HG03066 (cell line): ENCODE data around the gene PRELID3B.

Experiments used
- ATAC-seq: cut with Tn5 transposase; IDR thresholded peaks from one replicate; pipeline ENCODE4 v1.9.1; 2021; ENCODE audit warnings: low read depth; ENCODE audit not compliant: unreplicated experiment

Gene PRELID3B

DNA sequence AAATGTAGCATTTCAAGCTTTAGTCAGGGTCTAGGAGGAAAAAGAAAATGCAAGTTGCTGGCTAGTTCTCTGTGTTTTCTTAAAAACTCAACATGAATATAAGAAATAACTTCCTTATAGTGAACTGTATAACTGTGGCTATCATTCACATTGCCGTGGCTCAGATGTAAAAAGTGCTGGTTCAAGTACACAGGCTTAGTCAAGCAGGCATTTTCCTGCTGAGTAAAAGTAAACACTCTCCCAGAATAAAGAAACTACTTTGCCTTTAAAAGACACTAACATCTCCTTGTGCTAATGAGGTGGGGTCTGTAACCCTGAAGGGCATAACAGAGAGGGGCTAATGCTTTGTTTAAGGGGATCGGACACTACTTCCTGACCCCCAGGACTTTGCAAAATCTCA, 13.8 kb downstream of the PRELID3B start:
- no peak for ATAC-seq

DNA sequence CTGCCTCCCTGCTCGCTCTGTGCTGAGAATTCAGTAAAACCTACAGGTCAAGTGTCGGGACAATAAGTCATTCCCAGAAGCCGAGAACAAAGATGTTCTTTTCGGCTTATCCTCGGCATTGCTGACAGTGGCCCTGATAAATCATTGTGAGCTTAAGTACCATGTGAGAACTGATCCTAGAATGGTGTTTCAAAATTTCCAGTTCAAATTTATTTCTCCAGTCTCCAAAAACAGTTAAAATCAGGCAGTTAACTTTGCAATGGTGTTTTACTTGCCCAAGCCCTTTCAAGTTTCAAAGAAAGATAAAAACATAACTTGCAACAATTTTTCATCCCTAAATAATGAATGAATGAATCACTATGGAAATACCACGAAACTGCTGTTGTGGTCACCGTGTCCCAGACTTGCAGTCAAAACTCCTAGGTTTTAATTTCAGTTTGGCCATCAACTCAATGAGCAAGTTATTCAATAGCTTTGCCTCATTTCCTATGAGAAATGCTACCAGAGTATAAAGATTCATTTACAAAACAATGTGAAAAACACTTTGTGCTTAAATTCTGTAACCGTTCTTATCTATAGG, 14.8 kb downstream of the PRELID3B start:
- no peak for ATAC-seq

DNA sequence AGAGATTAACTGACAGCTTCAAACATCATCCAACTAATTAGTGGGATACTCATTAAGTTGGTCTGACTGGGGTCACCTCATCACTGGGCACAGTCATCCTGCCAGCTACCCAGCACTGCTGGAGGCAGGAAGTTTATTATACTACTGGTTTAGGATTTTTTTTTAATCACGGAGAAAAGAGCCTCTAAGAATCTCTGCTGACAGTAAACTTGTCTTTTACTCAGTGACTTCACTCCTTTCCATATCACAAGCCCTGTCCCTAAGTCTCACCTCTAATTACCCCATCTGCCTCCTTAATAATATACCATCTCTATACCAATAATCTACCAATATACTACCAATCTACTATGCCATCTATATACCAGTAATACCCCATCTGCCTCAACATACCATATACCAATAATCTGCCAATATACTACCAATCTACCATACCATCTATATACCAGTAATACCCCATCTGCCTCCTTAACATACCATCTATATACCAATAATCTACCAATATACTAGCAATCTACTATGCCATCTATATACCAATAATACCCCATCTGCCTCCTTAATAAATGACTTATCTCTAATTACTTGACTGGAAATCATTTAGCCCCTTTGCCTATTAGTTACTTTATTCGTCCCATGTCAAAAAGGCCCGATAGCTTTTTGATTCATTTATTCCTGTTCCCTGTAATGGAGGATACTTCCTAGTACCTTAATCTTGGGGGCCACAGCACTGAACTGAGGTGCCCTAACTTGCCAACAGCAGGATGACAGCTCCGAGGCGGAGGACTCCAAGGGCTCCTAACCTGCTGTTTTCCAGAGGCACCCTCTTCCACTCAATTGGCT, 15.5 kb downstream of the PRELID3B start:
- no peak for ATAC-seq

DNA sequence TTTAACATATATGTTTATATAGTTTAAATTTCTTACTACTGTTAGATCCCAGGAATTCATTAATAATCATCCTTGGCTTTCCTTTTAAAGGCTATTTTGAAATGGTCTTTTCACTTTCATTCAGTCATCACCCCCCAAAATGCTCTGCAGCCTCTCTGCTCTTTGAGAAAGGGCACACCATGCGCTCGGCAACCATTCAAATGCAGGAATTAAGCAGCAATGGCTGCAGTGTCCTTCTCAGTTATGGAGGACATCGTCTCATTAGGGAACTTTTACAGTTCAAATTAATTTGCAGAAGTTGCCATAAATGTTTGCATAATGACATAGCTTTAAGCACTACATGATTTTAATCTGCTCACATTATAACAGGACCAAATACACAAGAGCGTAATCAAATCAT, 17.1 kb downstream of the PRELID3B start:
- no peak for ATAC-seq

DNA sequence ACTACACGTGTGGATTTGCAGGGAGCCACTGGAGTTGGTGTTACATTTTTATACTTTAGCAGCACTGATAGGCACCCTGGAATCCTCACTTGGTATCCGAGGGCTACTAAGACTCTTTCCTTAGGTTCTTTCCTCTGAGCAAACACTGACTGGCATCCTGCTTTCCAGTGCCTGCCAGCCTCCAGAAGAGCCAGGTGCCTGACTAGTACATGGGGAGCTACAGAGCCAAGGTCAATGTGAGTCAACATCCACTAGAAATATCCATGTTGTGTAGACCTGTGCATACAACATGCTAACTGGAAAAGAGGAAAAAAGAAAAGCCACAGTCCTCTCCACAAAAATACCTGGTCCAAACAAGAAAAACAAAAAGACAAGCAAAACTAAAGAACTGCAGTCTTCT, 17.5 kb downstream of the PRELID3B start:
- ATAC-seq: no peak

DNA sequence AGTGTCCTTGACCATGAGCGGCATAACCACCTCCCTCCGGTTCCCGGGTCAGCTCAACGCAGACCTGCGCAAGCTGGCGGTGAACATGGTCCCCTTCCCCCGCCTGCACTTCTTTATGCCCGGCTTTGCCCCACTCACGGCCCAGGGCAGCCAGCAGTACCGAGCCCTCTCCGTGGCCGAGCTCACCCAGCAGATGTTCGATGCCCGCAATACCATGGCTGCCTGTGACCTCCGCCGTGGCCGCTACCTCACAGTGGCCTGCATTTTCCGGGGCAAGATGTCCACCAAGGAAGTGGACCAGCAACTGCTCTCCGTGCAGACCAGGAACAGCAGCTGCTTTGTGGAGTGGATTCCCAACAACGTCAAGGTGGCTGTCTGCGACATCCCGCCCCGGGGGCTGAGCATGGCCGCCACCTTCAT, 18.5 kb downstream of the PRELID3B start:
- ATAC-seq: no peak

DNA sequence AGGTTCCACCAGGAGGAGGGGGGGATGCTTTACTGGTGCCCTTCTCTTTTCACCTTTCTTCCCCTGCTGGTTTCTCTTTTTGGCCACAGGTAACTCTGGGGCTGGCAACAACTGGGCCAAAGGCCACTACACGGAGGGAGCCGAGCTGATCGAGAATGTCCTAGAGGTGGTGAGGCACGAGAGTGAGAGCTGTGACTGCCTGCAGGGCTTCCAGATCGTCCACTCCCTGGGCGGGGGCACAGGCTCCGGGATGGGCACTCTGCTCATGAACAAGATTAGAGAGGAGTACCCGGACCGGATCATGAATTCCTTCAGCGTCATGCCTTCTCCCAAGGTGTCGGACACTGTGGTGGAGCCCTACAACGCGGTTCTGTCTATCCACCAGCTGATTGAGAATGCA, 19.0 kb downstream of the PRELID3B start:
- no peak for ATAC-seq

DNA sequence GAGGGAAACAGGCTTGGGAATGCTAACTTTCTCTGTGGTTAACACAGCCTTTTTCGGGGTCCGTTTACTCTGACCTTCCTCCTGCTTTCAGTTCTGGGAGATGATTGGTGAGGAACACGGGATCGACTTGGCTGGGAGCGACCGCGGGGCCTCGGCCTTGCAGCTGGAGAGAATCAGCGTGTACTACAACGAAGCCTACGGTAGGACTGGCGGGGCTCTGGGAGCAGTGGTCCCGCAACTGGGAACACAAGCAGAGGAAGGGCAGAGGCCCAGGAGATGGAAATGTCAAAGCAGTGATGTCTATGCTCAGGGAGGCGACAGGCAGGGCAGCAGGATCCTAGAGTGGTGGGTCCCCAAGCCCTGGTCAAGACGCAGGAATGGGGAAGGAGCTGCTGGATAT, 19.8 kb downstream of the PRELID3B start:
- no peak for ATAC-seq

DNA sequence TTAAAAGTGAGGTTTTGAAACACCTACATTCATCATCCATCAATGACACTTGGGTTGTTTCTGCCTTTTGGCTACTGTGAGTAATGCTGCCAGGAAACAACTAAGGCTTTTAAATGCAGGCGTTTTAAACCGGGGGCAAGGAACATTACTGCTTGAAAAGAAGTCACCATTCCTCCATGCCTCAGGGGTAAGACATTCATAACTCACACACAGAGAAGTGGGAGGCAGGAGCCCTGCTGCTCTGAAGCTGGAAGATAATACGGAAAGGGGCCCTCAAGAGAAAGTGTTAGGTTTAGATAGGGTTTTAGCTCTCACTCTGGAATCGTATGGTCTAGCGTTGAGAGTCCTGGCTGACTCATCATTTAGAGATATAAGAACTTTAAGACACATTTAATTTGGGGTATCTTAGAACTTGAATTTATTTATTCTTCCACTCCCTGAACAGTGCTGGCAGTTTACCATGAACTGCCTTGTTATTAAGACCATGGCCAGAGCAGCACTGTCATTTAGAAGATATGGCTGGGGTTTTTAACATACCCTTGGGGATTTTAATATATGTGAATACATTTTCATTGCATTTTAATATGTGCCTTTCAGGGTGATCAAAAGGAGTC, 21.5 kb downstream of the PRELID3B start:
- ATAC-seq: no peak

DNA sequence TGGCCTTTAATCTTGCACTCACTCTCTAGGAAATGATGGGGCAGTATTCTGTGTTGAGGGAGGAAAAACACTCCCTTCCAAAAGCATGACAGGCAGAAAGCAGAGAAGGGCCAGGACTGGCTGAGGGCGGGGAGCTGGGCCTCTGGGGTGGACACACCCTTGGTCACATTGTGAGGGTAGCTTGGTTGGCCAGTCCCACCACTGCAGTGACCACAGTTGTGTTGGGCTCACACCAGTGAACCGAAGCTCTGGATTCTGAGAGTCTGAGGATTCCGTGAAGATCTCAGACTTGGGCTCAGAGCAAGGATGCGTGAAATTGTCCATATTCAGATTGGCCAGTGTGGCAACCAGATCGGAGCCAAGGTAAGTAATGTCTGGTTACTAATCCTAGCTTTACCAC, 23.4 kb downstream of the PRELID3B start, which contains the start of gene TUBB1:
TSS of gene TUBB1 (plus strand) at position 213 of the 400 bp plus-strand sequence. CDS start at position 307, 94 bp downstream.
- ATAC-seq: no peak

DNA sequence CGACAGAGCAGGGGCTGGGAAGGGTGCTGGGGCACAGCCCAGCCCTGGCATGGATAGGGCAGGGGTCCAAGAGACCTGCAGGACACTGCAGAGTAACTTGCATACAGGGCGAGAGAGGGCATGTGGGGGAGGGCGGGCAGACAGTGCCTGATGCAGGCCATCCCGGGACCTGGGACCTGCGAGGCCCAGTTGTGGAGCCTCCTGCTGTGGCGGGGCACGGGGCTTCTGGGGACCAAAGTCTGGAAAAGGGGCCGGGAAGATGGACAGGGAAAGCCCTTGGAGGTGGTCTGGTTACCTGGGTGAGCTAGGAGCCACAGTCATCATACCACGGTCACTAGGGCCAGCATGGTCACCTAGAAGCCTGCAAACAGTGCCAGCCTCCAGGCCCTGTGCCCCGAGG, 23.8 kb downstream of the PRELID3B start:
- no peak for ATAC-seq

DNA sequence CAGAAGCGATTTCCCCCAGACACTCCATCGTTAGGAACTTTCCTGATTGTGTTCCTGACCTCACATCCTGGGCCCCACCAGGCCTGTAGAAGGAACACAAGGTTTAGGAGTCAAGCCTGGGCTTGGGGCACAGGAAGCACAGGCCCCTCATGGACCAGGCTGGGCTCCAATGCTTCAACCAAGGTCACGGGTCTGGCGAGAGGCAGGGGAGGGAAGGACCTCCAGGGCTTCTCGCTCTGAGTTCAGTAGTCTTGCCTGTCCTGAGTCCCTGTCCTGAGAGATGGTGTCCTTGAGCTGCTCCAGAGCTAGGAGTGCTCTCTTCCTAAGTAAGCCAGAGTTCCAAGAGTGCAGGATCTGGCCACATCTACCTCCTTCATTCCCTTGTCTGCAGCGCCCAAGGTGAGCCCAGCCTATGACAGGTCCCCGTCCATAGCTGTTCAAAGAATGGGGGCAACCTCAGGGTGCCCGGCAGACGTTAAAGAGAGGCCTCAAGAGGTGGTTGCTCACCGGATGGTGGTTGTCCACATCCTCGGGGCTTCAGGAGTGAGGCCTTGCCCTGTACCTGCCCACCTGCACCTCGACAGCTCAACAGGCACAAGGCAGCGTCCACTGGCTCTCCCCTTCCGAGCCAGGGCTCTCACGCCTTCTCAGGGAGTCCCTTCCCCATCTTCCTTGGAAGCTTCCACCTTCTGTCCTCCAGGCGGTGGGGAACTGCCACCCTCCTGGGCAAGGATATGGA, 24.9 kb downstream of the PRELID3B start:
- ATAC-seq: no peak

DNA sequence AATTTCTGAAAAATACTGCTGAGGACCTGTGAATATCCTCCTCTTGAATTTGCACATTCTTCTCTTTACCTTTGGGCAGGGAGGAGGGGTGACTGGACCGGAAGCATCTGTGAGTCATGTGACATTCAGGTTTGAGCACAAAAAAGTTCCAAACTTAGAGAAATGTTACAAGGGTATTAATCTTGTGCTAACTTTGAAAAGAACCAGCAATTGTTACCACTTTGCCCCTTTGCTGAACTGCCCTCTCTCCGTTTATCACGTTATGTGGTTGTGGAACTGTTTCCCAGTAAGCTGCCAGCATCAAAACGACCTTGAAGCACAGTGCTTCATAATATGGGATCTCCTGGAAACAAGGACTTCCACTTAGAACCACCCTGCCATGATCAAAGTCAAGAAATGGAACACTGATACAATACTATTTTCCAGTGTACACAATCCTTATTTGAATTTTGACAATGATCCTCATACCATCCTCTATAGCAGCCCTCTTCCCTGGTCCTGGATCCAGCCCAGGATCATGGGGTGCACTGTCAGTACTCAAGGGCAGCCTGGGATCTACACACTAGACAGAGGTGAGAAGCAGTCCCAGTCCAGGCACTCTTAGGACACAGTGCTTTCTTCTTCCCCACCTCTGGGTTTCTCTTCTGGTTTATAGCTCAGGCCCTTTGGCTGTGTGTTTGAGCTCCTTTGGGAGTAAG, 25.6 kb downstream of the PRELID3B start:
- ATAC-seq: no peak

DNA sequence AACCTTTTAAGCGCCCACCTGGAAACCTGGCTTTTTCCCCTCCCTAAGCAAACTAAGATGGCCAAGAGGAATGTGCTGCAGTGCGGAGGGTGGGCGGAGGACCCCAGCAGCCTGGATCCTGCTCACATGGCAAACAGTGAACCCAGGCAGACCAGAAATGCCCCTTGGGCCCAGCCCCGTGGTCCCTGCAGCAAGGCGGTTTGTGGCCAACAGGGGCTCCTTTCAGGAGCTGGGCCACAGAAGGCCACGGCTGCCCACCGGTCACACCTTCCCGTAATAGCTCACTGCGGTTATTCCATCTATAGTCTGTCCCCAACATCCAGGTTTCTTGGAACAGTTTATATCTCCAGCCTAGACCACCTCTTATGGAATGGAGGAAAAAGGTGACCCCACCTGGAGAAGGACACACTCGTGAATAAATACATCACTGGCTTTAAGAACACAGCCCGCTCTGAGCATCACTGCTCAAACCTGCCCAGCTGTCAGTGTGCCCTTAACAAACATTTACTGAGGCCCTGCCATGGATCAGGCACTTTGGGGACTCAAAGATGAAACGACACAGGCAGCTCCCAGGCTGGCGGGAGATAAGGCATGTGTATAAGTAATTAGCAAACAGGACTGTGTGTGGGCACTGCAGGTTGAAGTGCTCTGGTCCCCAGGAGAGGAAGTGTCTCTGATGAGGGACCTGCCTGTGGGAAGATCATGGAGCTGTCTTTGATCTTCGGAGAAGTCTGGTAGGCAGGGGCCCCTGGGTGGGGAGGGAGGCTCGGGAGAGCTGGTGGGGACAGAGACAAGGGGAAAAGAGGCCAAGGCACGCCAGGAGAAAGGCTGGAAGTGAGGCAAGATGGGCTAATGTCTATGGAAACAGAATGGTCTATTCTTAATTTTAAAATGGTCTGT, 26.5 kb downstream of the PRELID3B start:
- ATAC-seq: no peak

DNA sequence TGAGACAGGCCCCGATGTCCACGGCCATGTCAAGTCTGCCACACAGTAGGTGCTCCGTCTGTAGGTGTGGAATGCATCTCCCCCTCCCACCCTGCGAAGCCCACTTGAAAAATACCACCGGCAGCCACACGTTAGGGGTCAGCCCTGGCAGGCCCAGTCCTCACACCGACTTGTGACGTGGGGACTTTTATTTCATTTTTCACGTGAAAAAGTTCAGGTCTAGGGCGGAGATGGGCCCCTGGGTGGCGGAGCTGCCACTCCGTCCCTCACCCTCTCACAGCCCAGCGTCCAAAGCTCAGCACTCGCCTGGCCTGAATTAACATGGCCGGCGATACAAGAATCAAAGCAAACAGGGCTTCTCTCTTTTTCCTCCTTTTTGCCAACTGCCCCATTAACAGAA, 27.2 kb downstream of the PRELID3B start:
- ATAC-seq: no peak

DNA sequence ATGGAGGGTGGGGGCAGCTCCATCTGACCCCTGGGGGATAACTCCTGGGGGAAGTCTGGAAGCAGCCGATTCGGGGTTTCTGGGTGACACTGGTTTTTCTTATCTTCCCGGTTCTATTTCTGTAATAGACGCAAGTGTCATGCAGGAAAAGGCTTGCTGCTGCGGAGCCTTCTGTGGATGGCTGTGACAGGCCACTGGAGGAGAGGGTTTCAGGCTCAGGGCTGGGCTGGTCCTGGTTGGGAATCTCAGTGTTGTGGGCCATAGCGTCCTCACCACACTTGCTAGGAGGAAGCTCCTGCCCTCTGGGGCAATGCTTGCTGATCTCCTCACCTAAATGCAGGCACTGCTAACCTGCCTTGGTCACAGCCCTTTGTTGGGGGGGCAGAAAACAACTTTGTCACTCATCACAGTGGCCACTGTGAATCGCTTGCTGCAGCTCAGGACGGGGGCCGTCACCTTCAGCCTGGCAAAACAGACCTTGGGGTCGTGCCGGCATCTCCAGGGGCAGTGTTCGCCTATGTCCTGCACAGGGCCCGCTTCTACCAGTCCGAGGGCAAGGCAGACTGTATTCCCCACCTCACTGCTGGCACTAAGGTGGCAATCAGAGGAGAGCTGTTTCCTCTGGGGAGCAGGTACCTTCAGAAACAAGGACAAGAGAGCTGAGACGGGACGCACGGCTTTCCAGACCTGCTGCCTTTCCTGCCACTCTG, 27.8 kb downstream of the PRELID3B start:
- ATAC-seq: no peak

DNA sequence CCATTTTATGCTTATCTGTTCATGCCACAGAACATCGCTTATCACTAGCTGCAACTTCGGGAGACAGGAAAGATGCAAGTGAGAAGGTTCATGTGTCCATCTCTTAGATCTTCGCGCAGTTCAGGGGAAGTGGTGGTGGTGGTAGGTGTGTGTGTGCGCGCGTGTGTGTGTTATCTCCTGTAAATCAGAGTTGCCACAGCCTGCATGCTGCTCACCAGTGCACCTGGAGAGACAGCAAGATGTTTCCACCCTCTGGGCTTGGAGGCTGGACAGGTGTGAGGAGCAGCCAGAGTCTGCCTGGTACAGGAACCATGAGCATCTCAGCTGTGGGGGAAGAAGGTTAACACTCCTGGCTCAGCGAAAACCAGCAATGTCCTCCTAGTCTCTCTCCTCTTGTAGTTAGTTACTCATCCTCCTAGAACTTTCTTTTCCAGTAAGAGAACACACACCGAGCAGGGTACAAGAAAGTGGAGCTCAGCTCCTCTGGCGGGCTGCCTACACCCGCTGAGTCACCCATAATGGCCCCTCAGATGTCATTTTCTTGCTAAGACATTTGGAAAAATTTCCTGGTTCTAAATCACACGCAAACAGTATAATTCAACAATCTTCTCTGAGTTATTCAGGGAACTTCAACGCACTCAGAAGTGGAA, 28.5 kb downstream of the PRELID3B start:
- no peak for ATAC-seq
